Mononuclear cell (primary cell): Measurements from ENCODE around the gene DKK3. TPM values are rescaled to one million over a fixed set of nuclear protein-coding genes. Genes with fewer than 3 reads are reported as not detected.

Experiments
- H3K27me3 ChIP-seq: 2 replicates; pipeline ENCODE4 v1.6.0; 2011; ENCODE audit warnings: low read length, control low read depth; ENCODE audit not compliant: insufficient read depth
- H3K4me1 ChIP-seq: 2 replicates; pipeline ENCODE4 v1.5.1; 2011; ENCODE audit warnings: mild to moderate bottlenecking, low read length, control low read depth; ENCODE audit not compliant: insufficient read depth
- H3K4me3 ChIP-seq: 2 replicates; pipeline ENCODE4 v1.5.1; 2011; ENCODE audit warnings: mild to moderate bottlenecking, low read length, moderate library complexity
- H3K9me3 ChIP-seq: 2 replicates; pipeline ENCODE4 v1.5.1; 2011; ENCODE audit warnings: low read depth, mild to moderate bottlenecking, control low read depth, low read length
- total RNA-seq: library from RNA; depleted of rRNA; stranded (reverse); fragments of >200 nt; gene quantifications from one replicate; pipeline ENCODE4 v1.2.3, GENCODE V29; 2012

DKK3 gene
- 0.73 TPM for total RNA-seq

GRCh38 chr11:12007769-12008737, at the start of gene DKK3:
DKK3 (minus strand) TSS chr11:12008626; CDS start chr11:12008582, 44 bp downstream.
- H3K4me3 ChIP-seq: no peak within 1 kb of the TSS
- H3K9me3 ChIP-seq: no peaks in the 10 kb centered on the region
- H3K4me1 ChIP-seq: peaks cover 4% of the 10 kb centered on the region
- H3K27me3 ChIP-seq: peaks cover 77% of the 10 kb centered on the region

- no peaks in the 10 kb centered on the region for H3K4me1 ChIP-seq
- no peak overlapping the region for H3K4me3 ChIP-seq
Measured at GRCh38 chr11:12057299-12057980, 49.0 kb upstream of the DKK3 start.

GRCh38 chr11:12056119-12056518, 47.7 kb upstream of the DKK3 start:
- Histone ChIP-seq H3K27me3 (no peaks in the 10 kb centered on the region), H3K4me3 (no peak overlapping the region), H3K4me1 (no peaks in the 10 kb centered on the region), H3K9me3 (no peaks in the 10 kb centered on the region)

More at GRCh38 chr11:12057299-12057980, 49.0 kb upstream of the DKK3 start:
- Histone ChIP-seq H3K27me3 (no peaks in the 10 kb centered on the region), H3K9me3 (no peaks in the 10 kb centered on the region)

GRCh38 chr11:12053606-12054361, 45.4 kb upstream of the DKK3 start:
- Histone ChIP-seq H3K4me3 (no peak overlapping the region), H3K9me3 (no peaks in the 10 kb centered on the region), H3K27me3 (no peaks in the 10 kb centered on the region), H3K4me1 (no peaks in the 10 kb centered on the region)

GRCh38 chr11:12052676-12053605, 44.5 kb upstream of the DKK3 start:
- no peaks in the 10 kb centered on the region for H3K9me3 ChIP-seq
- H3K4me1 ChIP-seq: no peaks in the 10 kb centered on the region
- no peaks in the 10 kb centered on the region for H3K27me3 ChIP-seq
- H3K4me3 ChIP-seq: no peak overlapping the region

GRCh38 chr11:12051287-12051662, 42.8 kb upstream of the DKK3 start:
- Histone ChIP-seq H3K4me1 (peaks cover 5% of the 10 kb centered on the region), H3K4me3 (no peak overlapping the region), H3K27me3 (no peaks in the 10 kb centered on the region), H3K9me3 (no peaks in the 10 kb centered on the region)

GRCh38 chr11:12050470-12051286, 42.3 kb upstream of the DKK3 start:
- H3K4me3 ChIP-seq: no peak overlapping the region
- H3K9me3 ChIP-seq: no peaks in the 10 kb centered on the region
- H3K27me3 ChIP-seq: no peaks in the 10 kb centered on the region

GRCh38 chr11:12048936-12049790, 40.7 kb upstream of the DKK3 start:
- no peak overlapping the region for H3K4me3 ChIP-seq
- no peaks in the 10 kb centered on the region for H3K9me3 ChIP-seq
- H3K27me3 ChIP-seq: no peaks in the 10 kb centered on the region
- peaks cover 5% of the 10 kb centered on the region for H3K4me1 ChIP-seq

More at GRCh38 chr11:12050470-12051286, 42.3 kb upstream of the DKK3 start:
- peaks cover 5% of the 10 kb centered on the region for H3K4me1 ChIP-seq

- H3K27me3 ChIP-seq: no peaks in the 10 kb centered on the region
- H3K4me1 ChIP-seq: peaks cover 19% of the 10 kb centered on the region
- no peaks in the 10 kb centered on the region for H3K9me3 ChIP-seq
- no peak overlapping the region for H3K4me3 ChIP-seq
Measured at GRCh38 chr11:12046636-12047236, 38.3 kb upstream of the DKK3 start.

GRCh38 chr11:12045914-12046635, 37.6 kb upstream of the DKK3 start:
- Histone ChIP-seq H3K4me3 (no peak overlapping the region), H3K27me3 (no peaks in the 10 kb centered on the region), H3K9me3 (no peaks in the 10 kb centered on the region), H3K4me1 (peaks cover 19% of the 10 kb centered on the region)

GRCh38 chr11:12044799-12045198, 36.4 kb upstream of the DKK3 start:
- Histone ChIP-seq H3K9me3 (no peaks in the 10 kb centered on the region), H3K4me3 (no peak overlapping the region), H3K4me1 (peaks cover 19% of the 10 kb centered on the region), H3K27me3 (no peaks in the 10 kb centered on the region)
